ENCODE measurements around the gene TTBK1.

- TF ChIP-seq POLR2A (IDR thresholded peaks at IDR 0.05; ENCODE audit: low read depth, low read length) (no peak), TAF1 (IDR thresholded peaks at IDR 0.05; ENCODE audit: low read depth, low read length) (no peak), POU2F2 (IDR thresholded peaks at IDR 0.05; ENCODE audit: low read depth, low read length) (no peak), PAX5 (IDR thresholded peaks at IDR 0.05; ENCODE audit: insufficient read depth, low read length, severe bottlenecking) (no peak), POLR2AphosphoS5 (IDR thresholded peaks at IDR 0.05; ENCODE audit: low read depth, low read length) (no peak), SPI1 (IDR thresholded peaks at IDR 0.05; ENCODE audit: low read depth, low read length) (no peak)
Observed at GRCh38 chr6:43313813-43314212, 70.5 kb downstream of the TTBK1 start.
